ENCODE results near the gene TPM2.
A peak's percentile ranks its signal among the peaks of the same experiment; 100 is the strongest.

TPM2 gene

DNA sequence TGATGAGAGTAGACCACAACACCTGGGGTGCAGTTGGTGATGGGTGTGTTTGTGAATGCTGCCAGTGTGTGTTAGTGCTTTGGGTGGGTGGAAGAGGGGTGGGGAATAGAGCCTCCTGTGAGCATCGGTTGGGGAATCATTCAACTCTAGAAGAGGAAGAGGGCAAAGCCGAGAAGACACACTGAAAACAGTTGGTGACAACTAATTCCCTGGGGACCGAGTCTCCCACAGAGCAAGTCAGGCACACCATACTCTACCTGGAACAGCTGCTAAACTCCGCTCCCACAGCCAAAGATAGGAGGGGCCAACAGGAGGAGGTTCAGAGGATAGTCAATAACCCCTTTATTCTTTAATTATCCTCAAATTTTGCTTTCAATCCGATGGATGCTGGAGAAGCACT is 23.2 kb downstream of the TPM2 start:
- TF ChIP-seq, protein P1, sequence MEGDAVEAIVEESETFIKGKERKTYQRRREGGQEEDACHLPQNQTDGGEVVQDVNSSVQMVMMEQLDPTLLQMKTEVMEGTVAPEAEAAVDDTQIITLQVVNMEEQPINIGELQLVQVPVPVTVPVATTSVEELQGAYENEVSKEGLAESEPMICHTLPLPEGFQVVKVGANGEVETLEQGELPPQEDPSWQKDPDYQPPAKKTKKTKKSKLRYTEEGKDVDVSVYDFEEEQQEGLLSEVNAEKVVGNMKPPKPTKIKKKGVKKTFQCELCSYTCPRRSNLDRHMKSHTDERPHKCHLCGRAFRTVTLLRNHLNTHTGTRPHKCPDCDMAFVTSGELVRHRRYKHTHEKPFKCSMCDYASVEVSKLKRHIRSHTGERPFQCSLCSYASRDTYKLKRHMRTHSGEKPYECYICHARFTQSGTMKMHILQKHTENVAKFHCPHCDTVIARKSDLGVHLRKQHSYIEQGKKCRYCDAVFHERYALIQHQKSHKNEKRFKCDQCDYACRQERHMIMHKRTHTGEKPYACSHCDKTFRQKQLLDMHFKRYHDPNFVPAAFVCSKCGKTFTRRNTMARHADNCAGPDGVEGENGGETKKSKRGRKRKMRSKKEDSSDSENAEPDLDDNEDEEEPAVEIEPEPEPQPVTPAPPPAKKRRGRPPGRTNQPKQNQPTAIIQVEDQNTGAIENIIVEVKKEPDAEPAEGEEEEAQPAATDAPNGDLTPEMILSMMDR (conservative IDR thresholded peaks at IDR 0.05; ENCODE audit: low read length) = no peak
- DNase-seq (ENCODE audit: low read depth) = no peak
- H3K4me3 ChIP-seq (ENCODE audit: low read length) = no peak overlapping the region

DNA sequence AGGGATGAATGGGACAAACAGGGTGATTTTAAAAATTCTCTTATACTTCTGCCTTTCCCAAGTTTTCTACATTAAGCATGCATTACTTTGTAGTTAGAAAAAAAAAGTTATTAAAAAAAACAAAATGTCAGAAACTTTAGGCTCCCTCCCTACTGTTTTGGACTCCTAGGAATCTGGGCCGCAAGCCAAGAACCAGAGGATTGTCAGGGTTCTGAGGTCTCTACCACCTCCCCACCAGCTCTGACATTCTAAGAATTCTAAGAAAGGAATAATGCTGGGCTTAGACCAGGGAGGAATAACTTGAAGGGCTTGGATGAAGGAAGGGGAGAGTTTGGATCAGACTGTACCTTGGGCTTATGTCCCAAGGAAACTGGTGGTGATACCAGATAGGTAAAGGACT is 23.7 kb downstream of the TPM2 start:
- no peak overlapping the region for H3K4me3 ChIP-seq (ENCODE audit: low read length)
- no peak for DNase-seq (ENCODE audit: low read depth)
- TF ChIP-seq, protein P1 (conservative IDR thresholded peaks at IDR 0.05; ENCODE audit: low read length) = no peak

DNA sequence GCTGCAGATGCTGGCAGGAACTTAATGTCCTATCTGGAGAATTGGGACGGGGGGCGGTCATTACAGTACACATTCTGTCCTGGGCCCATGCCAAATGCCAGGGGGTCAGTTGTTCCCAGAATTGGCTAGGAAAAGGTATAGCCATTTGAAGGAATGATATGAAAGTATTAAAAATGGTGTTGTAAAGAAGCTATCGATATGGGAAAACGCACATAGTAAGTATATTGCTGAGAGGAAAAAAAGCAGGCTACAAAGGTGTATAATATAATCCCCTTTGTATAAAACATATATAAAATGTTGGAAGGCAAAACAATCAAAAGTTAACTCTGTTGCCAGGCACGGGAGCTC is 24.3 kb downstream of the TPM2 start:
- TF ChIP-seq, protein P1 (conservative IDR thresholded peaks at IDR 0.05; ENCODE audit: low read length) = no peak
- no peak for DNase-seq (ENCODE audit: low read depth)
- peak overlapping the region; percentile 74 for H3K4me3 ChIP-seq (ENCODE audit: low read length)

DNA sequence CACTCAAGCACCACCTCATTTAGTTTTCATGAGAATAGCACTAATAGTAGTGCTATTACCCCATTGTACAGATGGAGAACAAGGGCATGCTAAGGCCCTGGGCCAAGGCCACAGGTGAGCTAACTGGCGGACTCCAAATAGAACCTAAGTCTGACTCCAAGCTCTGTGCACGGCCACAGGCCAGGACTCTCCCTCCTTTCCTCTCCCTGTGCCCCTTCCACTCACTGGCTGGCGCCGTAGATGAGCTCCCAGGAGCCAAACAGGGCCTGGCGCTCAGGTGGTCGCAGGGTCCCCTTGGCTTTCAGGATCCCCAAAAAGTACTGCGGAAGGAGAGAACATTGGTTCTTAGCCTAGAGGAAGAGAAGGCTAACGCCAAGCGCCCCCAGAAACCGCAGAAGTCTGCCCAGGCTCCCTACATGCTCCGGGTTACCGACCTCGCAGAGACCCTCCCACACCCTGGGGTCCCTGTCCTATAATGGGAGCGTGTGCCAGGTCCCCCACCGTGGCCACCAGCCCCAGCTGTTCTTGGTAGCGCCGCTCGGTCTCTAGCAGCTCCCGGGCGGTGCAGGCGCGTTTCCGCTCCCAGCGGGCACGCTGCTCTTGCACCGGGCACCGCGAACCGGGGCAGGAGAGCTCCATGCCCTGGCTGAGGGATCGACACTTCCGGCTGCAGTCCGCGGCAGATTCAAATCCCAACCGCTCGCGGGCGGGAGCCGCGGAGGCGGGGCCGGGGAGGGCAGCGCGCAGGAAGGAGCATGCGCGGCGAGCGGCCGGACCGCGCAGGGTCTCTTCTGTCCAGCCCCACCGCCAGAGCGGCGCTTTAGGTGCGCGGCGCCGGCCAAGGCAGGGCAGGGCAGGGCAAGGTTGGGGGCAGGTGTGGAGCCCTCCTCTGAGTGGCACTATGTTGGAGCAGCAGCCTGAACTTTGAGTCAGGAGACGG is 24.9 kb downstream of the TPM2 start, which contains the start of gene ARHGEF39:
ARHGEF39 (minus strand) TSS at position 665 of the 940 bp plus-strand sequence; CDS start at position 639, 26 bp downstream.
- peak; percentile 65 for DNase-seq (ENCODE audit: low read depth)
- peak within 1 kb of the TSS; percentile 74 for H3K4me3 ChIP-seq (ENCODE audit: low read length)
- TF ChIP-seq, protein P1 (conservative IDR thresholded peaks at IDR 0.05; ENCODE audit: low read length) = no peak

DNA sequence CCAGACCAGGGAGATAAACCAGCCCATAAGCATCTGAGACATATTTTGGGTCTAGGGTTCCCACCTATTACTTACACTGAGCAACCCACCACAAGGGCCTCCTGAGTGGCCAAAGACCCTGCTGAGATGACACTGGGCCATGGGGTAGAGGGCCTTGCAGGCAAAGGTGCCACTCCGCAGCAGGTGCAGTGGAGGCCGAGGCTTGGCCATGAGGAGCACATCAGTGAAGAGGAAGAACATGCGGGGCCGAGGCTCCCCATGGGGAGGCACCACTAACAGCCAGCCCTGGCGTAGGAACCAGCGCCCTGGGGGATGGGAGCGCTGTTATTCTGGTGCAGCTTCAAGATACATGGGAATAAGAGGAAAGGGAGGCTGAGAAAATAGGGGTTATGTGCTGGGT is 27.3 kb downstream of the TPM2 start:
- no peak for DNase-seq (ENCODE audit: low read depth)
- H3K4me3 ChIP-seq (ENCODE audit: low read length) = no peak overlapping the region
- TF ChIP-seq, protein P1 (conservative IDR thresholded peaks at IDR 0.05; ENCODE audit: low read length) = no peak

DNA sequence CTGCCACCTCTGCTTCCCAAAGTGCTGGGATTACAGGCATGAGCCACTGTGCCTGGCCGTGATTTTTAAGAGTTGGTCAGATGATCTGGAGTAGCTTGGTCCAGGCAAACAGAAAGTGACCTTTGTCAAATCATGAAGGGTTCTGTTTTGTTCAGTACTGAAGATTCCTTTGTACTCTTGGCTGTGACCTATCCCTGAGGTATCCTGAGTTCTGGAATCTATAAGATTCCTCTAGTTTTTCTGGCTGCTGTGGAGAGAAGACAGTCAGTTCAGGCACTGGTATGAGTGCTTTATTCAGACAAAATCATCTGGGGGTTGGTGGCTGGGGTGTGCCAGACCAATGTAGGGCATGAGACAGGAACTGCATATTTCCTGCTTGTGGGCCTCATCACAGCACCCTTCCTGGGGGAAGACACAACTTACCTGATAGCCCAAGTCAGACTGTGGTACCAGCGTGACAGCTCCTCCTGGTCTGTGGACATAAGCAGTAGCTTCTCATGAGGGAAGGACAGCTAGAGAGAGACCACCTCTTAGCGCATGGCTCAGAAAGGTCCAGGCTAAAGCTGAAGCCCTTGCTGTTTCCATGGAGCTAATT is 27.9 kb downstream of the TPM2 start:
- TF ChIP-seq, protein P1 (conservative IDR thresholded peaks at IDR 0.05; ENCODE audit: low read length) = no peak
- no peak for DNase-seq (ENCODE audit: low read depth)
- no peak overlapping the region for H3K4me3 ChIP-seq (ENCODE audit: low read length)

All from AG10803 (cell line).